Astrocyte (in vitro differentiated cells and primary cell): Measurements from ENCODE around the gene DRD4. TPM values are rescaled to one million over a fixed set of nuclear protein-coding genes. Genes with fewer than 3 reads are reported as not detected.

Experiments used
- DNase-seq: peaks from one replicate; pipeline ENCODE4 v3.0.0-alpha.2; 2010; ENCODE audit warnings: low read depth
- FAIRE-seq: peaks from 2 replicates; lab custom pipeline; 2011; peaks lifted over from hg19 to GRCh38; lab: Jason Lieb, UNC
- H2AFZ ChIP-seq: 2 replicates; pipeline ENCODE4 v1.6.0; 2012; ENCODE audit warnings: low read depth, low read length, inconsistent platforms
- H3K27ac ChIP-seq: 2 replicates; pipeline ENCODE4 v1.5.1; 2011; ENCODE audit warnings: low read depth, low read length, inconsistent platforms
- H3K27me3 ChIP-seq: 2 replicates; pipeline ENCODE4 v1.6.0; 2011; ENCODE audit warnings: low read length, inconsistent platforms; ENCODE audit not compliant: insufficient read depth
- H3K36me3 ChIP-seq: 2 replicates; pipeline ENCODE4 v1.5.1; 2011; ENCODE audit warnings: low read length, inconsistent platforms; ENCODE audit not compliant: insufficient read depth
- H3K4me1 ChIP-seq: 2 replicates; pipeline ENCODE4 v1.5.1; 2011; ENCODE audit warnings: low read length, inconsistent platforms; ENCODE audit not compliant: insufficient read depth
- H3K4me2 ChIP-seq: 2 replicates; pipeline ENCODE4 v1.6.0; 2012; ENCODE audit warnings: low read length, inconsistent platforms
- H3K4me3 ChIP-seq: 2 replicates; pipeline ENCODE4 v1.5.1; 2011; ENCODE audit warnings: low read depth, mild to moderate bottlenecking, low read length, inconsistent platforms; ENCODE audit not compliant: insufficient read depth
- H3K79me2 ChIP-seq: 2 replicates; pipeline ENCODE4 v1.6.0; 2012; ENCODE audit warnings: mild to moderate bottlenecking, low read length, inconsistent platforms; ENCODE audit not compliant: insufficient read depth
- H3K9ac ChIP-seq: 2 replicates; pipeline ENCODE4 v1.6.0; 2012; ENCODE audit warnings: mild to moderate bottlenecking, low read length, inconsistent platforms
- H3K9me3 ChIP-seq: 2 replicates; pipeline ENCODE4 v1.5.1; 2012; ENCODE audit warnings: low read depth, mild to moderate bottlenecking, low read length, inconsistent platforms; ENCODE audit not compliant: insufficient read depth
- H4K20me1 ChIP-seq: 2 replicates; pipeline ENCODE4 v1.6.0; 2012; ENCODE audit warnings: low read length, inconsistent platforms; ENCODE audit not compliant: insufficient read depth
- H3K27ac Mint-ChIP-seq: one replicate; pipeline ENCODE4 v1.8.0; 2021; ENCODE audit warnings: mild to moderate bottlenecking, mixed read lengths; ENCODE audit not compliant: unreplicated experiment
- H3K27me3 Mint-ChIP-seq: one replicate; pipeline ENCODE4 v1.8.0; 2021; ENCODE audit warnings: low read depth, mixed read lengths; ENCODE audit not compliant: unreplicated experiment
- H3K36me3 Mint-ChIP-seq: one replicate; pipeline ENCODE4 v1.8.0; 2021; ENCODE audit warnings: low read depth, mixed read lengths; ENCODE audit not compliant: unreplicated experiment
- H3K4me1 Mint-ChIP-seq: one replicate; pipeline ENCODE4 v1.8.0; 2021; ENCODE audit warnings: low read depth, mixed read lengths; ENCODE audit not compliant: unreplicated experiment
- H3K4me3 Mint-ChIP-seq: one replicate; pipeline ENCODE4 v1.8.0; 2021; ENCODE audit warnings: mild to moderate bottlenecking, moderate library complexity, mixed read lengths; ENCODE audit not compliant: unreplicated experiment
- H3K9me3 Mint-ChIP-seq: one replicate; pipeline ENCODE4 v1.8.0; 2021; ENCODE audit warnings: mild to moderate bottlenecking, mixed read lengths; ENCODE audit not compliant: unreplicated experiment
- EZH2 ChIP-seq: IDR thresholded peaks from 2 replicates; pipeline ENCODE4 v1.6.1; 2012; ENCODE audit warnings: mild to moderate bottlenecking, low read length, inconsistent platforms; ENCODE audit not compliant: insufficient read depth
- total RNA-seq: library from RNA; stranded (reverse); gene quantifications from 2 replicates; pipeline ENCODE4 v1.2.1, GENCODE V29; 2021
- TF ChIP-seq, protein P1 (sequence below): IDR thresholded peaks from 2 replicates; pipeline ENCODE4 v1.5.1; 2011; ENCODE audit warnings: low read depth, mild to moderate bottlenecking, inconsistent platforms, low read length, moderate library complexity; ENCODE audit not compliant: insufficient read depth

The DRD4 gene
- total RNA-seq, 1 donor from 2014 or later = 9.9 TPM

DNA sequence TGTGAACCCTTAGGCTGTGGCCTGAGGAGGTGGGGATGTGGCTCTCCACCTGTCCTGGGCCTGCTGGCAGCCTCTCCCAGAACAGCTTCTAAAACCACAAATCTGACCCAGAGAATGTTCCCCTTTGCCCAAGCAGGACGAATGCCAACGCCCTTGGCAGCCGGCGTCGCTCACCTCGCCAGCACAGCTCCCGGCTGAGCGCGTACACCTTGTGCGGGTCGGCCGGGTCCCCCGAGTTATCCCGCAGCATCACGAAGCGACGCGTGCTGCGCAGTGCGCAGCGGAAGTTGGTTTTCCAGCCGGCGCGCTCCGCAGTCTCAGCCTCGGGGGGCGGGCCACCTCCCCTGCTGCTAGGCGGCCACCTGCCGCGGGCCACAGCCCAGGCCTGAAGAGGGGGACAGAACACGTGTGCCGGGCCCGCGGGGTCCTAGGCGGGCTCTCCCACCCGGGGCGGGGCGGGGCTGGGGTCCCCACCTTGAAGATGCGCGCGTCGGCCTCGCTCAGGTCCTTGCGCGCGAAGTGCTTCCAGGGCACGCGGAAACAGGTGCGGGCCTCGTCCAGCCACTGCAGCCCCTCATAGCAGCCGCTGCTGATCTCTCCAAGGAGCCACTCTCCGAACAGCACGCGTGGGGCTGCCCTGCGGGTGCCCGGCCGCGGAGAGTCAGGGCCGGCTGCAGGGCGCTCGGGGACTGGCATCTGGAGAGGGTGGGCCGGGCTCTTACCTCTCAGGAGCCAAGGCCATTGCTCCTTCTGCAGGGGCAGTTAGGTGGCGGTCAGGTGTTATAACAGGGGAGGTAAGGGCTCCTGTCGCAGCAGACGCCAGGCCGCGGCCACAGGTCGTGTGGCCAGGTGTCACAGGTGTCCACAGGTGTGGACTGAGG, 22.2 kb upstream of the DRD4 start:
- Histone ChIP-seq H3K4me1 (peaks cover 11% of the 10 kb centered on the region), H4K20me1 (peaks cover 49% of the 10 kb centered on the region), H3K79me2 (peaks cover 5% of the 10 kb centered on the region), H3K4me3 (peak overlapping the region; percentile 87), H3K27me3 (no peaks in the 10 kb centered on the region), H3K27ac (peak overlapping the region; percentile 80), H3K4me2 (peak overlapping the region; percentile 99), H2AFZ (no peak overlapping the region), H3K9ac (peak overlapping the region; percentile 85), H3K36me3 (peaks cover 6% of the 10 kb centered on the region), H3K9me3 (no peaks in the 10 kb centered on the region)
- Mint-ChIP-seq H3K36me3 (peaks cover 13% of the 10 kb centered on the region), H3K27ac (peak overlapping the region; percentile 91), H3K4me1 (peaks cover 5% of the 10 kb centered on the region), H3K27me3 (no peaks in the 10 kb centered on the region), H3K9me3 (no peaks in the 10 kb centered on the region), H3K4me3 (peak overlapping the region; percentile 85)
- TF ChIP-seq, protein P1, sequence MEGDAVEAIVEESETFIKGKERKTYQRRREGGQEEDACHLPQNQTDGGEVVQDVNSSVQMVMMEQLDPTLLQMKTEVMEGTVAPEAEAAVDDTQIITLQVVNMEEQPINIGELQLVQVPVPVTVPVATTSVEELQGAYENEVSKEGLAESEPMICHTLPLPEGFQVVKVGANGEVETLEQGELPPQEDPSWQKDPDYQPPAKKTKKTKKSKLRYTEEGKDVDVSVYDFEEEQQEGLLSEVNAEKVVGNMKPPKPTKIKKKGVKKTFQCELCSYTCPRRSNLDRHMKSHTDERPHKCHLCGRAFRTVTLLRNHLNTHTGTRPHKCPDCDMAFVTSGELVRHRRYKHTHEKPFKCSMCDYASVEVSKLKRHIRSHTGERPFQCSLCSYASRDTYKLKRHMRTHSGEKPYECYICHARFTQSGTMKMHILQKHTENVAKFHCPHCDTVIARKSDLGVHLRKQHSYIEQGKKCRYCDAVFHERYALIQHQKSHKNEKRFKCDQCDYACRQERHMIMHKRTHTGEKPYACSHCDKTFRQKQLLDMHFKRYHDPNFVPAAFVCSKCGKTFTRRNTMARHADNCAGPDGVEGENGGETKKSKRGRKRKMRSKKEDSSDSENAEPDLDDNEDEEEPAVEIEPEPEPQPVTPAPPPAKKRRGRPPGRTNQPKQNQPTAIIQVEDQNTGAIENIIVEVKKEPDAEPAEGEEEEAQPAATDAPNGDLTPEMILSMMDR = no peak
- TF ChIP-seq EZH2 = no peak
- no peak for DNase-seq
- FAIRE-seq = no peak

- H3K4me3 Mint-ChIP-seq = peak within 1 kb of the TSS; percentile 85
- TF ChIP-seq, protein P1 = no peak
- no peak for TF ChIP-seq EZH2
- Histone ChIP-seq H3K27me3 (no peaks in the 10 kb centered on the region), H3K79me2 (peaks cover 5% of the 10 kb centered on the region), H2AFZ (peak within 1 kb of the TSS; percentile 56), H3K4me2 (peak within 1 kb of the TSS; percentile 99), H3K4me1 (peaks cover 11% of the 10 kb centered on the region), H3K9ac (peak within 1 kb of the TSS; percentile 85), H3K27ac (peak within 1 kb of the TSS; percentile 80), H4K20me1 (peaks cover 43% of the 10 kb centered on the region), H3K4me3 (peak within 1 kb of the TSS; percentile 87), H3K9me3 (no peaks in the 10 kb centered on the region), H3K36me3 (peaks cover 4% of the 10 kb centered on the region)
- FAIRE-seq (no peak), DNase-seq (peak; percentile 77)
- H3K36me3 Mint-ChIP-seq = peaks cover 12% of the 10 kb centered on the region
- H3K27ac Mint-ChIP-seq = peak within 1 kb of the TSS; percentile 78
- H3K9me3 Mint-ChIP-seq = no peaks in the 10 kb centered on the region
- H3K27me3 Mint-ChIP-seq = no peaks in the 10 kb centered on the region
- H3K4me1 Mint-ChIP-seq = peaks cover 5% of the 10 kb centered on the region
Observed at GRCh38 chr11:615504-616319, 21.4 kb upstream of the DRD4 start, which contains the start of gene IRF7. Gene IRF7, minus strand, starts transcription at chr11:615950. Its CDS starts 586 bp downstream, at chr11:615364.
